ENCODE results near the gene ZFP36L2. TPM values are rescaled to one million over a fixed set of nuclear protein-coding genes. Genes with fewer than 3 reads are reported as not detected.

Gene ZFP36L2
- total RNA-seq, 1 experiment from 2014 or later = 105 TPM

GRCh38 chr2:43227830-43228281, 1.4 kb upstream of the ZFP36L2 start:
- H3K23ac ChIP-seq (ENCODE audit: insufficient read length, low read depth, low read length) = no peak overlapping the region
- DNase-seq = no peak
- no peak overlapping the region for H2BK12ac ChIP-seq (ENCODE audit: insufficient read length, low read depth, low read length)
- H3K4me3 Mint-ChIP-seq = peak overlapping the region; percentile 84 to 96
- H3K4me1 Mint-ChIP-seq = peaks cover 32 to 38% of the 10 kb centered on the region in 2 experiments
- H2AK5ac ChIP-seq (ENCODE audit: insufficient read length, low read length) = no peak overlapping the region
- no peak overlapping the region for H3K56ac ChIP-seq (ENCODE audit: insufficient read length, low read depth, low read length)
- no peak overlapping the region for H2BK20ac ChIP-seq (ENCODE audit: low read depth, low read length, poor library complexity, severe bottlenecking)
- H3K79me2 ChIP-seq (ENCODE audit: insufficient read depth, low read length) = peaks cover 16% of the 10 kb centered on the region; the same call in 1 of the 2 replicates
- H2BK15ac ChIP-seq (ENCODE audit: low read depth, low read length) = no peak overlapping the region
- no peaks in the 10 kb centered on the region for H3K9me3 ChIP-seq (ENCODE audit: control insufficient read depth, low read depth, low read length)
- H3K18ac ChIP-seq (ENCODE audit: insufficient read length, low read depth, low read length) = no peak overlapping the region
- H3K27me3 Mint-ChIP-seq (ENCODE audit: low read depth) = peaks cover 1% of the 10 kb centered on the region; the same call in 1 of the 2 replicates
- H4K8ac ChIP-seq (replicated peaks; ENCODE audit: insufficient read length, low read depth, low read length) = no peak overlapping the region
- H4K91ac ChIP-seq (ENCODE audit: insufficient read length, low read depth, low read length) = no peak overlapping the region
- TF ChIP-seq, protein P1, sequence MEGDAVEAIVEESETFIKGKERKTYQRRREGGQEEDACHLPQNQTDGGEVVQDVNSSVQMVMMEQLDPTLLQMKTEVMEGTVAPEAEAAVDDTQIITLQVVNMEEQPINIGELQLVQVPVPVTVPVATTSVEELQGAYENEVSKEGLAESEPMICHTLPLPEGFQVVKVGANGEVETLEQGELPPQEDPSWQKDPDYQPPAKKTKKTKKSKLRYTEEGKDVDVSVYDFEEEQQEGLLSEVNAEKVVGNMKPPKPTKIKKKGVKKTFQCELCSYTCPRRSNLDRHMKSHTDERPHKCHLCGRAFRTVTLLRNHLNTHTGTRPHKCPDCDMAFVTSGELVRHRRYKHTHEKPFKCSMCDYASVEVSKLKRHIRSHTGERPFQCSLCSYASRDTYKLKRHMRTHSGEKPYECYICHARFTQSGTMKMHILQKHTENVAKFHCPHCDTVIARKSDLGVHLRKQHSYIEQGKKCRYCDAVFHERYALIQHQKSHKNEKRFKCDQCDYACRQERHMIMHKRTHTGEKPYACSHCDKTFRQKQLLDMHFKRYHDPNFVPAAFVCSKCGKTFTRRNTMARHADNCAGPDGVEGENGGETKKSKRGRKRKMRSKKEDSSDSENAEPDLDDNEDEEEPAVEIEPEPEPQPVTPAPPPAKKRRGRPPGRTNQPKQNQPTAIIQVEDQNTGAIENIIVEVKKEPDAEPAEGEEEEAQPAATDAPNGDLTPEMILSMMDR (conservative IDR thresholded peaks at IDR 0.05) = no peak
- no peak overlapping the region for H3K27ac ChIP-seq (ENCODE audit: insufficient read length, low read depth, low read length)
- H2BK120ac ChIP-seq (ENCODE audit: low read depth, low read length, poor library complexity, severe bottlenecking) = no peak overlapping the region
- H3K14ac ChIP-seq (ENCODE audit: insufficient read depth, low read length) = no peak overlapping the region
- H4K5ac ChIP-seq (ENCODE audit: insufficient read length, low read depth, low read length) = no peak overlapping the region
- peaks cover 10 to 27% (median 21%) of the 10 kb centered on the region in 3 experiments for H3K36me3 Mint-ChIP-seq (ENCODE audit: insufficient read depth in 1 of 3, low read depth in 3 of 3)
- H3K4ac ChIP-seq (ENCODE audit: low read depth, low read length) = no peak overlapping the region
- H3K9ac ChIP-seq (ENCODE audit: extremely low read depth, insufficient read length, low read length) = peak overlapping the region; percentile 39
- no CpG with 5 or more reads among the region's 10 CpGs for WGBS (ENCODE audit: extremely low coverage, insufficient read length, low lambda C conversion rate)
- H2AFZ ChIP-seq (ENCODE audit: low read length) = no peak overlapping the region
- no peaks in the 10 kb centered on the region for H4K20me1 ChIP-seq (ENCODE audit: control insufficient read depth, insufficient read depth, insufficient read length)
- peaks cover 3% of the 10 kb centered on the region for H3K23me2 ChIP-seq (ENCODE audit: insufficient read length, low read depth, low read length, poor library complexity, severe bottlenecking)
- H3K79me1 ChIP-seq (ENCODE audit: insufficient read depth, low read depth, low read length, poor library complexity, severe bottlenecking) = no peaks in the 10 kb centered on the region
- H2BK5ac ChIP-seq (ENCODE audit: insufficient read length, low read length) = no peak overlapping the region
- no peaks in the 10 kb centered on the region for H3K27me3 ChIP-seq (ENCODE audit: insufficient read depth, low read length)
- H3T11ph ChIP-seq (ENCODE audit: low read length) = no peak overlapping the region
- peak overlapping the region; percentile 53 for H3K4me2 ChIP-seq (ENCODE audit: insufficient read depth, insufficient read length, low read length)
- peak overlapping the region; percentile 57 to 84 (median 58); a peak in 4 of 7 replicates for H3K27ac Mint-ChIP-seq
- peaks cover 0 to 3% of the 10 kb centered on the region in 2 experiments; a peak in 1 of 5 replicates for H3K9me3 Mint-ChIP-seq
- peaks cover 2% of the 10 kb centered on the region; the same call in 1 of the 2 replicates for H3K4me1 ChIP-seq (ENCODE audit: insufficient read depth, low read length)
